HL-60 (cell line): ENCODE results near the gene AGBL2.

Experiments
- CTCF ChIP-seq: IDR thresholded peaks from one replicate; pipeline ENCODE4 v1.5.1; 2011; ENCODE audit warnings: low read length, control low read depth, inconsistent platforms; ENCODE audit not compliant: insufficient read depth
- GABPA ChIP-seq: IDR thresholded peaks from 2 replicates; pipeline ENCODE4 v1.6.1; 2012; ENCODE audit warnings: low read depth
- POLR2AphosphoS5 ChIP-seq: IDR thresholded peaks from 2 replicates; pipeline ENCODE4 v1.6.1; 2012; ENCODE audit warnings: low read depth
- REST ChIP-seq: IDR thresholded peaks from 2 replicates; pipeline ENCODE4 v1.6.1; 2012; ENCODE audit warnings: low read depth; ENCODE audit not compliant: insufficient replicate concordance

DNA sequence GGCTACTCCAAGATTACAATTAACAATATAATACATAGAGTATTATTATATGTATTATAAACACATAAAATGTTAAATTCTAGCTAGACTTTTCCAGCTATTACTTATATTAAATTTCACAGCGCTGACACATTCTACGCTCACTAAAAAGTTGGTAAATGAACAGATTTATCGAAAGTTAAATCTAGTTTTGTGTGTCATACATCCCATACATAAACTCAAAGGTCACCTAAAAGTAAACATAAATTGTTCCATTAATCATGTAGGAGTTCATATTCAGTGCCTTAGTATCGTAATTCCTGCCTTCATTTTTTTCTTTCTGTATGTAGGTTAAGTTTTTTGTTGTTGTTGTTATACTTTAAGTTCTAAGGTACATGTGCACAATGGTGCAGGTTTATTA lies 41.0 kb upstream of the AGBL2 start:
- TF ChIP-seq CTCF, result no peak
- TF ChIP-seq REST, result no peak
- TF ChIP-seq POLR2AphosphoS5, result no peak
- TF ChIP-seq GABPA, result no peak
